Ishikawa (cell line): ENCODE measurements around the gene SH3RF3.

Experiments
- EP300 ChIP-seq: IDR thresholded peaks from 2 replicates; pipeline ENCODE4 v1.6.1; 2012; ENCODE audit warnings: borderline replicate concordance
- RAD21 ChIP-seq: IDR thresholded peaks from 2 replicates; pipeline ENCODE4 v1.6.1; 2012; ENCODE audit warnings: low read depth
- TEAD4 ChIP-seq: IDR thresholded peaks from 2 replicates; pipeline ENCODE4 v1.6.1; 2012

- TF ChIP-seq TEAD4, result no peak
- no peak for TF ChIP-seq RAD21
- TF ChIP-seq EP300, result no peak
Observed at GRCh38 chr2:109317471-109318095, 188.6 kb downstream of the SH3RF3 start.
